DOHH2 (cell line): Measurements from ENCODE around the gene CCIN.

Source experiments
- H3F3A ChIP-seq: fragments of 200-600 bp; sonication (generic), shearing (Covaris generic); 2 replicates; pipeline ENCODE4 v1.6.0; 2016; ENCODE audit warnings: antibody characterized with exemption, mild to moderate bottlenecking; ENCODE audit not compliant: control insufficient read depth, insufficient read depth
- H3K27ac ChIP-seq: fragments of 200-600 bp; sonication (generic); 2 replicates; pipeline ENCODE4 v1.5.1; 2014; ENCODE audit warnings: low read depth, mild to moderate bottlenecking, low read length, moderate library complexity
- H3K27me3 ChIP-seq: fragments of 200-600 bp; sonication (generic); 2 replicates; pipeline ENCODE4 v1.6.1; 2014; ENCODE audit warnings: mild to moderate bottlenecking, low read length, mixed read lengths; ENCODE audit not compliant: control insufficient read depth
- H3K36me3 ChIP-seq: fragments of 200-600 bp; sonication (generic); 2 replicates; pipeline ENCODE4 v1.6.1; 2014; ENCODE audit warnings: mild to moderate bottlenecking, low read length, moderate library complexity, mixed read lengths; ENCODE audit not compliant: control insufficient read depth
- H3K4me1 ChIP-seq: fragments of 200-600 bp; sonication (generic); 2 replicates; pipeline ENCODE4 v1.6.1; 2014; ENCODE audit warnings: mild to moderate bottlenecking, low read length, mixed read lengths; ENCODE audit not compliant: control insufficient read depth
- H3K4me2 ChIP-seq: fragments of 200-600 bp; sonication (generic); 2 replicates; pipeline ENCODE4 v1.6.0; 2014; ENCODE audit warnings: mild to moderate bottlenecking, low read length, moderate library complexity
- H3K4me3 ChIP-seq: fragments of 200-600 bp; sonication (generic); 2 replicates; pipeline ENCODE4 v1.5.1; 2014; ENCODE audit warnings: mild to moderate bottlenecking, low read length, mixed read lengths
- H3K79me2 ChIP-seq: fragments of 200-600 bp; sonication (generic); 2 replicates; pipeline ENCODE4 v1.6.1; 2014; ENCODE audit warnings: mild to moderate bottlenecking, low read length, mixed read lengths; ENCODE audit not compliant: control insufficient read depth
- H3K9me2 ChIP-seq: fragments of 200-600 bp; sonication (generic); replicated peaks from 2 replicates; pipeline ENCODE4 v1.6.1; 2014; ENCODE audit warnings: mild to moderate bottlenecking, low read length, mixed read lengths; ENCODE audit not compliant: control insufficient read depth
- H3K9me3 ChIP-seq: fragments of 200-600 bp; sonication (generic); 2 replicates; pipeline ENCODE4 v1.6.1; 2014; ENCODE audit warnings: antibody characterized with exemption, low read length, mixed read lengths; ENCODE audit not compliant: control insufficient read depth, insufficient read depth
- H4K20me1 ChIP-seq: fragments of 200-600 bp; sonication (generic); 2 replicates; pipeline ENCODE4 v1.6.0; 2014; ENCODE audit warnings: low read depth, mild to moderate bottlenecking, antibody characterized with exemption, low read length, moderate library complexity; ENCODE audit not compliant: control insufficient read depth, insufficient read depth
- EZH2phosphoT487 ChIP-seq: fragments of 200-600 bp; sonication (generic); IDR thresholded peaks from 2 replicates; pipeline ENCODE4 v1.6.1; 2017; ENCODE audit warnings: borderline replicate concordance, mild to moderate bottlenecking, antibody characterized with exemption, low read length, moderate library complexity, mixed read lengths
- TF ChIP-seq, protein P1 (sequence below): fragments of 200-600 bp; sonication (generic); IDR thresholded peaks from one replicate; pipeline ENCODE4 v1.5.1; 2014; ENCODE audit warnings: antibody characterized with exemption, mild to moderate bottlenecking, low read depth, low read length; ENCODE audit not compliant: poor library complexity, severe bottlenecking

CCIN gene

GRCh38 chr9:36135741-36136271, 33.4 kb upstream of the CCIN start:
- peaks cover 16% of the 10 kb centered on the region; the same call in 1 of the 2 replicates for H3K4me1 ChIP-seq
- TF ChIP-seq, protein P1, sequence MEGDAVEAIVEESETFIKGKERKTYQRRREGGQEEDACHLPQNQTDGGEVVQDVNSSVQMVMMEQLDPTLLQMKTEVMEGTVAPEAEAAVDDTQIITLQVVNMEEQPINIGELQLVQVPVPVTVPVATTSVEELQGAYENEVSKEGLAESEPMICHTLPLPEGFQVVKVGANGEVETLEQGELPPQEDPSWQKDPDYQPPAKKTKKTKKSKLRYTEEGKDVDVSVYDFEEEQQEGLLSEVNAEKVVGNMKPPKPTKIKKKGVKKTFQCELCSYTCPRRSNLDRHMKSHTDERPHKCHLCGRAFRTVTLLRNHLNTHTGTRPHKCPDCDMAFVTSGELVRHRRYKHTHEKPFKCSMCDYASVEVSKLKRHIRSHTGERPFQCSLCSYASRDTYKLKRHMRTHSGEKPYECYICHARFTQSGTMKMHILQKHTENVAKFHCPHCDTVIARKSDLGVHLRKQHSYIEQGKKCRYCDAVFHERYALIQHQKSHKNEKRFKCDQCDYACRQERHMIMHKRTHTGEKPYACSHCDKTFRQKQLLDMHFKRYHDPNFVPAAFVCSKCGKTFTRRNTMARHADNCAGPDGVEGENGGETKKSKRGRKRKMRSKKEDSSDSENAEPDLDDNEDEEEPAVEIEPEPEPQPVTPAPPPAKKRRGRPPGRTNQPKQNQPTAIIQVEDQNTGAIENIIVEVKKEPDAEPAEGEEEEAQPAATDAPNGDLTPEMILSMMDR = no peak
- TF ChIP-seq EZH2phosphoT487 = no peak
- H3K79me2 ChIP-seq = no peaks in the 10 kb centered on the region
- no peak overlapping the region for H3K27ac ChIP-seq
- no peaks in the 10 kb centered on the region for H3K9me2 ChIP-seq
- no peaks in the 10 kb centered on the region for H4K20me1 ChIP-seq
- peak overlapping the region; percentile 63 for H3K4me3 ChIP-seq
- no peaks in the 10 kb centered on the region for H3K36me3 ChIP-seq
- H3K9me3 ChIP-seq = no peaks in the 10 kb centered on the region
- no peaks in the 10 kb centered on the region for H3F3A ChIP-seq
- peak overlapping the region; percentile 59 for H3K4me2 ChIP-seq
- H3K27me3 ChIP-seq = peaks cover 38% of the 10 kb centered on the region

- no peak within 1 kb of the TSS for H3K27ac ChIP-seq
- TF ChIP-seq EZH2phosphoT487 = no peak
- TF ChIP-seq, protein P1 = peak; percentile 21
- H3K4me1 ChIP-seq = peaks cover 16% of the 10 kb centered on the region; the same call in 1 of the 2 replicates
- H3K36me3 ChIP-seq = no peaks in the 10 kb centered on the region
- no peaks in the 10 kb centered on the region for H3K9me2 ChIP-seq
- no peaks in the 10 kb centered on the region for H3K9me3 ChIP-seq
- H3K27me3 ChIP-seq = peaks cover 38% of the 10 kb centered on the region
- H4K20me1 ChIP-seq = no peaks in the 10 kb centered on the region
- H3K4me3 ChIP-seq = peak within 1 kb of the TSS; percentile 63
- H3F3A ChIP-seq = no peaks in the 10 kb centered on the region
- H3K79me2 ChIP-seq = no peaks in the 10 kb centered on the region
- peak within 1 kb of the TSS; percentile 59 for H3K4me2 ChIP-seq
Observed at GRCh38 chr9:36136272-36136893, 32.8 kb upstream of the CCIN start, which contains the start of gene GLIPR2. TSS of gene GLIPR2 (plus strand) at chr9:36136733. CDS start at chr9:36136779, 46 bp downstream.

GRCh38 chr9:36136894-36137391, 32.2 kb upstream of the CCIN start:
- Histone ChIP-seq H3K9me2 (no peaks in the 10 kb centered on the region), H3K4me1 (peaks cover 16% of the 10 kb centered on the region; the same call in 1 of the 2 replicates), H4K20me1 (no peaks in the 10 kb centered on the region), H3K4me2 (peak overlapping the region; percentile 59), H3K27ac (no peak overlapping the region), H3F3A (no peaks in the 10 kb centered on the region), H3K9me3 (no peaks in the 10 kb centered on the region), H3K36me3 (no peaks in the 10 kb centered on the region), H3K79me2 (no peaks in the 10 kb centered on the region), H3K4me3 (peak overlapping the region; percentile 63), H3K27me3 (peaks cover 38% of the 10 kb centered on the region)
- no peak for TF ChIP-seq EZH2phosphoT487
- TF ChIP-seq, protein P1 = no peak
